Pulmonary artery endothelial cell (primary cell): ENCODE measurements around the gene YAF2. TPM values are rescaled to one million over a fixed set of nuclear protein-coding genes. Genes with fewer than 3 reads are reported as not detected.

ENCODE experiments used
- DNase-seq: peaks from one replicate; pipeline ENCODE4 v3.0.0-alpha.2; 2011; ENCODE audit warnings: low read depth, low spot score
- total RNA-seq: library from RNA; depleted of rRNA; stranded (reverse); fragments of >200 nt; gene quantifications from 2 replicates; pipeline ENCODE4 v1.2.3, GENCODE V29; 2014

The YAF2 gene
- 11.1 and 12.8 TPM in 2 replicates for total RNA-seq

DNA sequence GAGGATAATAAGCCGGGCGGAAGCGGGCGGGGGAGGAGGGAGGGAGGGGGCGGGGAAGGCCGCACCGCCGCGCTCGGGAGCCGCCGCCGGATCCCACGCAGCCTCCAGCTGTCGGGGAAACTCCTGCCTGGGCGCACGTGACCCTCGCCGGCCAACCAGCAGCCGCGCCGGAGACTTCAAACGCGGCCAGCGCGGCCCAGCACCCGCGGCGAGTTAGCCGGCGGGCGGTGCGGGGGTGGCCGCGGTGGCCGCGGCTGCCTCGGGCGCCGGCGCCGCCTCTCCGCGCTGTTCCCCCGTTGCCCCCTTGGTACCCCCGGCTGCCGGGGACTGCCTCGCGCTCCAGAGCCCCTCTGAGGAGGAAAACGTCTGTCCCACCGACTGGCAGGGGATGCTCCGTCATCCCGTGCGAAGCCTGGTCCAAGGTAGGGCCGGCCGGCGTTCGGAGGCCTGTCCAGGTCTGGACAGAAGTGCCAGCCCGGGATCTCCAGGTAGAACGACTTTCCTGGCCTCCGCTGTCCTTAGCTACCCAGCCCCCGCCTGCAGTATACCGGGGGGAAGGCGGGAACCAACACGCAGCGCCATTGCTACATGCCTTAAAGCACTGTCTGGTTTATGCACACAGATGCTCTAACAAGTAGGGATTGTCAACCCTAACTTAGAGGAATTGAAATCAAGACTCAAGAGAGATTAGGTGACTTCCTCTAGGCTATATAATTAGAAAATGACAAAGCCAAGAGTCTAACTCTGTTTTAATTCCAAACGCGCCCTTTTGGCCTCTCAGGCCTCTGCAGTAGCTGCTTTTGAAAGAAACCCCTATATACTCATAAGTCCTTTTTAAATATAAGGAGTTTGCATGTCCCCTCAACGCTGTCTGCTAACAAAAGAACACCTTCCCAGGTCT, at the start of gene YAF2:
TSS of gene YAF2 (minus strand) at position 9 of the 901 bp plus-strand sequence. CDS start 68 bp downstream, outside the sequence.
- DNase-seq, result peak; percentile 66

- no peak for DNase-seq
These were observed 48.7 kb upstream of the YAF2 start for GRCh38 chr12:42286741-42287140.

DNA sequence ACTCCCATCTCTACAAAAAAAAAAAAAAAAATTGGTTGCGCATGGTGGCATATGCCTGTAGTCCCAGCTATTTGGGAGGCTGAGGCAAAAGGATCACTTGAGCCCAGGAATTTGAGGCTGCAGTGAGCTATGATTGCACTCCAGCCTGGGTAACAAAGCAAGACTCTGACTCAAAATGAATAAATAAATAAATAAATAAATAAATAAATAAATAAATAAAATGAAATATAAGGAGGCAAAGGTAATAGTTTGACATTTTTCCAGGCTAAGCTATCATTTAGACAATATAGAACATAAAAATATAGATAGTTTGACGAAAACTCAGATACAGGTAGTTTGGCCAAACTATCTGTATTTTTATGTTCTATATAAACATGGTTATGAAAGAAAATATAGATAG, 47.4 kb upstream of the YAF2 start:
- no peak for DNase-seq

DNA sequence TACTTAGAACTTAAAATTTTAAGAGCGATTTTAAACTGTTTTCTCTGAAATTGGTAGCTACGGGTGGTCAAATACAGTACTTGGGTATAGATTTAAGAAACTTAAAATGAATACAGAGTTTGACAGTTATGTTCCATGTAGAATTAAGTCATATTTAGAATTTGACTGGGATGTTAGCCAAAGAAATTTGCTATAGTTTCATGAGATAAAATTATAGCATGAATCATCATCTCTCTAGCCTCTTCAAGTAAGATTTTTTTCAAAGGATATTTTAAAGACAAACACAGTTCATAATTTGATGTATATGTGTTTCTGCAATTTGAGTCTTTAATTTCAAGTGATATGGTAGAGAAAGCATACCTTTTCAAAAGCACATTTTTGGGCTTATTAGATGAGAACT, 46.8 kb upstream of the YAF2 start:
- DNase-seq, result no peak

DNA sequence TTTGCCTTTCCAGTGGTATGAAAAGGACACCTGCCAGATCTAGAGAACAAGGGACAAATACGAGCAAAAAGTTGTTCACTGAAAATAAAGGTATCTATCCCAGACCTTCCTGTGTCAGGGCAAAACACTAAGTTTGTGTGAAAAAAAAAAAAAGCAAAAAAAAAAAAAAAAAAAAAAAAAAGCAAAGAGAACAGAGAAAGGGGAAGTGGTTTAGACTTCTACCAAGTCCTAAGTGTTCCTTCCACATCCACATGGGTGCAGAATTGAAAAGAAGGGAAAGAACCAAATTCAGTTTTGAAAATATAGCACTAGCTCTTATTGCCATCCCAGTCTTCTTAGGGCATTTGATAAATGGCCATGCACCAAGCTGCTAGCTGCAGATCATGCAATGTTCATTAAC, 46.1 kb upstream of the YAF2 start:
- DNase-seq, result no peak

DNA sequence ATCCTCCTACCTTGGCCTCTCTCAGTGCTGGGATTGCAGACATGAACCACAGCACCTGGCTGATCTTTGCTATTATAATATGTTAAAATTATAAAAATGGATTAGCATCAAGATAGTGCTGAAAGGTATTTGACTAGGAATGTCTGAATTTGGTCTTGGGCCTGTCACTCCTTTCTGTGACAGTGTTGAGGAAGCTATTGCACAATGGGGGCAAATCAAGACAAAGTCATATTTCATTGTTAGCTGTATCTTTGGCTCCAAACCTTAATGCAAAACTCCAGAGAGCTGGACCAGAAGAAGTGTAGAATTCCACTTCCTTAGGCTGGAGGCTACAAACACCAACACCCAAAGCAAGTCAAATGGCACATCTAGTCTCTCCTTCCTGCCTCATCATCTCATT, 45.7 kb upstream of the YAF2 start:
- DNase-seq, result no peak

DNA sequence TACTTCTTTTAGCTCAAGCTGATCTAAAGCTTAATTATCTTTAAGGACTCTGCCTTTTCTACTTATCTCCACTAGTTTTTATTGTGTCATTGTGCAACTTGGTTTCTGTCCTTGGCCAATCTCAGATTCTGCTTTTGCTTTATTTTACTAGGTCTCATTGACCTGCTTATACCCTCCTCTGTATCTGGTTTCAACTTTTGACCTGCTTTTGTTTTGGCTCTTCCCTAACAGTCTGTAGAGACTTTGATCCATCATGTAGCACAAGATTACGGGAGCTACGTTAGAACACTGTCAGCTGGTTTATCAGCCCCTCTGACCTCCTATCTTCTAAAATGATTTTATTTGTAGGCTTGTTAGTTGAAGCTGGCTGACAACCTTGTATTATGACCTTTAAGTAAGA, 44.2 kb upstream of the YAF2 start:
- no peak for DNase-seq

DNA sequence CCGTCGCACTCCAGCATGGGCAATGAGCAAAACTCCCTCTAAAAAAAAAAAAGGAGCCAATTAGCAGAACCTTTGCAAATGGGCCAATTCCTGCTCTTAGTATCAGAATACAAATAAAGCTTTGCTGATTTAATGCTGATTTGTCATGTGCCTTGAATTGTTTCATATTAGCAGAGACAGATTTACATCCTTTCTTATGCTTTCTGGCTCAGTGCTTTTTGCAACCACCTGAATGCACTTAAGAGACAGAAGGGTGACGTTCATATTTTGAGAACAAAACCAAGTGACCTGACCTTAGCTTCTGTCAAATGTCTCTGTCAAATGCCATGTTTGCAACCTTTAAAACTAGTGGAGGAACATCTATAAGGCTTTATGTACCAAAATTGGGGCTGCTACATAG, 43.8 kb upstream of the YAF2 start:
- no peak for DNase-seq

GRCh38 chr12:42281278-42281677, 43.2 kb upstream of the YAF2 start:
- DNase-seq, result no peak

DNA sequence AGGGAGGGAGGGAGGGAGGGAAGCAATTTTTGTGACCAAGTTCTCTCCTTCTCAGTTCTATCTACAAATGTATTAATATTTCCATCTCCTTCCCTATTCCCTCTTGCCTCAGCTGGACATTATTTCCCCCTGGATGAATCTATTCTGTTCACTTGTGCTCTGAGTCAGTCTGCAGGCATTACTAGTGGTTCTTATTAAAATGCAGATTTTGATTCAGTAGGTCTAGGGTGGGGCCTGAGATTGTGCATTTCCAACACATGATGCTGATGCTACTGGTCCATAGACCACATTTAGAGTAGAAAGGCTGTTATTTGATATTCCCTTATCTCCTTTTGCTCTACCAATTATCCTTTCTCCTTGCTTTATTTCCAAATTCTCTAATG, 40.1 kb upstream of the YAF2 start:
- DNase-seq, result no peak

GRCh38 chr12:42277396-42278127, 39.5 kb upstream of the YAF2 start:
- no peak for DNase-seq

- no peak for DNase-seq
These were observed 37.5 kb upstream of the YAF2 start for GRCh38 chr12:42275499-42275898.

- DNase-seq, result no peak
These were observed 35.7 kb upstream of the YAF2 start for GRCh38 chr12:42273706-42274105.

DNA sequence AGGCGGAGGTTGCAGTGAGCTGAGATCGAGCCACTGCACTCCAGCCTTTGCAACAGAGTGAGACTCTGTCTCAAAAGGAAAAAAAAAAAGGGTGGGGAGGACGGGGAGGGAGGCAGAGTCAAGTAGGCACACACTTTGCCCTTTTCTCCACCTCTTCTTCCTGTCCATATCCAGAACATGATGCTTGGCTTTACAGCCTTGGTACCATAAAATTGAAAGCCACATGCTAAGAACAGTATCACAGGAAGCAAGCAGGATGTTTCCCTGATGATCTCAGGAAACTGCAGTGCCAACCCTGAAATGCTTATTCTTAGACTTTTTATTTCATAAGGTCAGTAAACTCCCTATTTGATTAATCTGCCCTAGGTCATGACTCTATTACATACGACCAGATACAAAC, 32.5 kb upstream of the YAF2 start:
- no peak for DNase-seq

GRCh38 chr12:42267413-42268190, 29.6 kb upstream of the YAF2 start:
- DNase-seq, result no peak

GRCh38 chr12:42266579-42267230, 28.7 kb upstream of the YAF2 start:
- DNase-seq, result no peak

GRCh38 chr12:42262271-42262670, 24.2 kb upstream of the YAF2 start:
- DNase-seq, result no peak

- DNase-seq, result no peak
These were observed 23.7 kb upstream of the YAF2 start for GRCh38 chr12:42261708-42262107.

- no peak for DNase-seq
These were observed 22.5 kb upstream of the YAF2 start for GRCh38 chr12:42260518-42260917.

DNA sequence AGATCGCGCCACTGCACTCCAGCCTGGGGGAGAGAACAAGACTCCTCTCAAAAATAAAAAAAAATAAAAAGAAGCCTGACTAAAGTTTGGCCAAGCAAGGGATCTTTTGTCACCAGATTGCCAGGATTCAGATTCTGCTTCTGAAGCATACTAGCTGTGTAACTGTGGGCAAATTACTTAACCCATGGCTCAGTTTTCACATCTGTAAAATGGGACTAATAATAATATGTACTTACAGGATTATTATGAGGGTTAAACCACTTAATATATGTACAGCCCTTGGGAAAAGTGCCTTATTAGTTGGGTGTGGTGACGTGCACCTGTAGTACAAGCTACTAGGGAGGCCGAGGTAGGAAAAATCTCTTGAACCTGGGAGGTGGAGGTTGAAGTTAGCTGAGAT, 21.7 kb upstream of the YAF2 start:
- DNase-seq, result no peak

DNA sequence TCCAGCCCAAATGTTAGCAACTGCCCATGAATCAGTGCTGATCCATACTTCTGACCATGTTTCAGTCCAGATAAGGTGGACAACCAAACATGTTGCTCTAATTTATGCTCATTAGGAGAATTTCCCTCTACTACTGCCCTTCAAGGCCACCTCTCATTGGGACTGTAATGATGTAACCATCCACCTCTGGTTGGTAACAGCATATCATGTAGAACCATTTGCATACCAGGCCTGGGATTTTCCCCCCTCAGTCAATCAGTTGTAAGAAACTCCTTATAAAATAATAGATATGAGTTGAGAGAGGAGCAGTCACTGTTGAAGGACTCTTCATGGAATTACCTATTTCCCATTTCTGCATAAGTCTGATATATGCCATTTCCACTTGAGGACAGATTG, 17.8 kb upstream of the YAF2 start:
- DNase-seq, result no peak
